GM12874 (cell line): ENCODE data around the gene LIPC.

Experiments
- CTCF ChIP-seq: IDR thresholded peaks from 2 replicates; pipeline ENCODE4 v1.5.1; 2011; ENCODE audit warnings: low read depth, mild to moderate bottlenecking, control low read depth, low read length, moderate library complexity; ENCODE audit not compliant: insufficient read depth

The LIPC gene

GRCh38 chr15:58576657-58577056 is 144.9 kb downstream of the LIPC start:
- no peak for TF ChIP-seq CTCF

- no peak for TF ChIP-seq CTCF
Measured at GRCh38 chr15:58582160-58582559, 150.4 kb downstream of the LIPC start.

- no peak for TF ChIP-seq CTCF
Measured at GRCh38 chr15:58583171-58583908, 151.5 kb downstream of the LIPC start.

GRCh38 chr15:58584789-58585461 is 153.1 kb downstream of the LIPC start:
- TF ChIP-seq CTCF, result no peak

GRCh38 chr15:58585693-58586443 is 154.1 kb downstream of the LIPC start:
- no peak for TF ChIP-seq CTCF

GRCh38 chr15:58587486-58587885 is 155.7 kb downstream of the LIPC start:
- TF ChIP-seq CTCF, result no peak

- TF ChIP-seq CTCF, result no peak
Measured at GRCh38 chr15:58588096-58588495, 156.3 kb downstream of the LIPC start.
